Activated CD4-positive, alpha-beta T cell treated with anti-CD3 and anti-CD28 coated beads, Interleukin-2, amount 50 U/mL, for 24 hours (primary cell): Measurements from ENCODE around the gene ADRM1.

Experiments
- DNase-seq, 2 donors: peaks; one replicate each; pipeline ENCODE4 v3.0.0-alpha.2; 2020; ENCODE audit warnings: low read depth in 1 of 2, low spot score in 1 of 2

Gene ADRM1

GRCh38 chr20:62336775-62337557 lies 34.2 kb downstream of the ADRM1 start:
- no peak for DNase-seq

GRCh38 chr20:62337558-62338293 lies 34.9 kb downstream of the ADRM1 start:
- DNase-seq, result no peak

GRCh38 chr20:62338294-62338620 lies 35.5 kb downstream of the ADRM1 start:
- DNase-seq, result no peak

GRCh38 chr20:62339647-62340062 lies 36.9 kb downstream of the ADRM1 start:
- DNase-seq, result no peak

- DNase-seq, result no peak
These were observed 40.1 kb downstream of the ADRM1 start for GRCh38 chr20:62342910-62343309.

GRCh38 chr20:62344092-62344491 lies 41.3 kb downstream of the ADRM1 start:
- no peak for DNase-seq

- no peak for DNase-seq
These were observed 42.0 kb downstream of the ADRM1 start for GRCh38 chr20:62344782-62345181.

- no peak for DNase-seq
These were observed 43.0 kb downstream of the ADRM1 start for GRCh38 chr20:62345681-62346370.

GRCh38 chr20:62346398-62347150 lies 43.8 kb downstream of the ADRM1 start:
- DNase-seq, result no peak

- DNase-seq, result no peak
These were observed 44.3 kb downstream of the ADRM1 start for GRCh38 chr20:62347151-62347404.

- DNase-seq, result no peak
These were observed 44.6 kb downstream of the ADRM1 start for GRCh38 chr20:62347445-62347844.

- no peak for DNase-seq
These were observed 45.8 kb downstream of the ADRM1 start for GRCh38 chr20:62348604-62349003.

GRCh38 chr20:62349556-62350097 lies 46.8 kb downstream of the ADRM1 start:
- DNase-seq, result no peak

GRCh38 chr20:62350098-62350628 lies 47.4 kb downstream of the ADRM1 start:
- DNase-seq, result no peak

- DNase-seq, result no peak
These were observed 48.0 kb downstream of the ADRM1 start for GRCh38 chr20:62350629-62351422.

GRCh38 chr20:62351469-62352401 lies 48.9 kb downstream of the ADRM1 start:
- no peak for DNase-seq

- no peak for DNase-seq
These were observed 49.8 kb downstream of the ADRM1 start for GRCh38 chr20:62352402-62353288.
